HG02973 (cell line): ENCODE results near the gene ADAMTS9.

Source experiments
- ATAC-seq: cut with Tn5 transposase; IDR thresholded peaks from one replicate; pipeline ENCODE4 v1.9.1; 2021; ENCODE audit warnings: moderate library complexity; ENCODE audit not compliant: unreplicated experiment

The ADAMTS9 gene

DNA sequence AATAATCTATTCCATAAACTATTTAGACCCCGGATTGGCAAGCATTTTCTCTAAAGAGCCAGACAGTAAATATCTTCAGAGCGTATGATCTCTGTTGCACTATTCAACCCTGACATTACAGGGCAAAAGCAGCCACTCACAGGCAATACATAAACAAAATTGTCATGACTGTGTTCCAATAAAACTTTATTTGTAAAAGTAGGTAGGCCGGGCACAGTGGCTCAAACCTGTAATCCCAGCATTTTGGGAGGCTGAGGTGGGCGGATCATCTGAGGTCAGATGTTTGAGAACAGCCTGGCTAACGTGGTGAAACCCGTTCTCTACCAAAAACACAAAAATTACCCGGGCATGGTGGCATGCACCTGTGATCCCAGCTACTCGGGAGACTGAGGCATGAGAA lies 66.5 kb downstream of the ADAMTS9 start:
- no peak for ATAC-seq

DNA sequence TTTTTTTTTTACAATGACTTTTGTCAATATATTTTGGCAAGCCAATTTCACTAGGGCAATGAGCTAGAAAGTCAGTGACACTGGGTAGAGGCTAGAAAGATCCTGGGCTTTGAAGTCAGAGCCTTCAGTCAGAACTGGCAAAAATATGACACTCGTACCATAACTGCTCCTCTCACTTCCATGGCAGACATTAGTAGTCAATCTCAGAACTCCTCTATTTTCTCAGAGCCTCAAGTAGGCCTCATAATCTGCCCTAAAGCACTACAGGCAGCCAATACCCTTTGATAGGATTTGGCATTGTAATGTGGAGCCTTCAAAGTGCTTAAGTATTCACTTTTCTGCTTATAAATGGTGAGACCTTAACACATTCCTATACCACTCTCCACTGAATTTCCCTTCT lies 67.8 kb downstream of the ADAMTS9 start:
- ATAC-seq, result no peak

DNA sequence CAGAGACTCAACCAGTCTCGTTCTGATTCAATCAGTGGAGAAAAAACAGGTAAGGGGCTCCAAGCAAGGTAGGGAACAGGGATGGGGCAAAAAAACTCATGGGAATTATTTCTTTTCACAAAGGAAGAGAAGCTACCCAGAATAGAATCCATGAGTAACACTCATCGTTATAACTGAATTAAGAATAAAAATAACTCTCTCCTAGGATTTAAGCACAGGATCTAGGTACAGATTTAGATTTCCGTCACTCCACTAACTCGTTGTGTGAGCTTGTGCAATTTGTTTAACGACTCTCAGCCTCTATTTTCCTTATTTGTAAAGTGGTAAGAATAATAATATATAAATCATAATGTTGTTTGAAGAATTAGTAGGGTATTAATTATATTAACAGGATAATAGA lies 68.6 kb downstream of the ADAMTS9 start:
- no peak for ATAC-seq

DNA sequence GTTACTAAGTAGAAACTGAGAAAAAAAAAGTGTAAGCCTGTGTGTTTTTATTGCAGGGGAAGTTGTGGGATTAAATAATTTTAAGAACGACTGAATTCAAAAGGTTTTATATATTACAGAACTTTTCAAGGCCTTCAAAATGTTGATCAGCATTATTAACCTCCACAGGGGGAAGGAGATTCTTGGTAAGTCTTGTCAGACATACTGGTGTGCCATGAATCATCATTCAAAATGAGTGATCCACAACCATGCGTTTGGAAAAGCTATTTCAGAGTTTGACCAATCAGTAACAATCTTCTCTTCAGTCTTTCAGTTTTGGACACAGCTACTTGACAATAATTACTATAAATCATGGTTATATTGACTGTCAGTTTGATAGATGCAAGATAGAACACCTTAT lies 70.2 kb downstream of the ADAMTS9 start:
- ATAC-seq, result no peak

DNA sequence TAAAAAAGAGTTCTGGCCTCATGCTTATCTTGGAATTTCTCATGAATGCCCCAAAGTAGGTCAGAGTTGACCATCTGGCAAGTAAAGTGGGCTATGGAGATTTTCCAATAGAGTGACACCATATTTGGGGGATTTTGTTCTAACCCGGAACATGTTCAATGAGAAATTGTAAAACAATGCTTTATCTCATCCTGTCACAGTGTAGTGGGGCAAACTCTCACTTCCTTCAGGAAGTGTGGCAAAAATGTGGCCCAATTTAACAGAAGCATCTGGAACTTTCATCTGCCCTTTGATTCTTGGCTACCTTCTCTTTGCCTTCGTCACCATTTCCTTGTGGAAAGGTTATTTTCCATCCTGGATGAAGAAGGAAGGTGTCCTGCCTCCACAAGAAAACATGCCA lies 70.8 kb downstream of the ADAMTS9 start:
- no peak for ATAC-seq

DNA sequence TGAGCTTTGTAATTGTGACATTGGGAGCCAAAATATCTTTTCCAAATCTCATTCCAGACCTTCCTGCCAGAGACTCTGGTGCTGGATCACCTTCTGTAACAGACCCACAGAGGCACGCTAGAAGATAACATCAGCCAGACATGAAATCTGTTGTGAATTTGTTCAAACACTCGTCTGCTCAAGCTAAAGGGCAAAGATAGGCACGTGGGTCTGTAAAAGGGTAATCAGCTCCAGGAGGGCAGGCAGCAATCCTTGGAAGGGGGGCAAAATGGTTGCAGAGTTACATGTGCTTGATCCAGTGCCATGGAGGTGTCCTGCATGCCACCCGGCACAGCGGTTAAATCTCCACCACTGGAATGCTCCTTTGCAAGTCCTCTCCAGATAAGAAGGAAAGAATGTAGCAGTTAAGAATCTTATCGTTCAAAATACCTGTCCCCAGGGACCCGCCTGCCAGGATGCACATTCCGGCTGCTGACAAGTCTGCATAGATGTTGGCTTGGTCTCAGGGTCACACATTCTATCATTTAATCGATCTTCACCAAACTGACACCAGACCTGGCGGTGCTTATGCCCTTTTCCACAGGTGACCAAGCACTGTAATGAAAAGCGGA lies 74.8 kb downstream of the ADAMTS9 start:
- no peak for ATAC-seq

DNA sequence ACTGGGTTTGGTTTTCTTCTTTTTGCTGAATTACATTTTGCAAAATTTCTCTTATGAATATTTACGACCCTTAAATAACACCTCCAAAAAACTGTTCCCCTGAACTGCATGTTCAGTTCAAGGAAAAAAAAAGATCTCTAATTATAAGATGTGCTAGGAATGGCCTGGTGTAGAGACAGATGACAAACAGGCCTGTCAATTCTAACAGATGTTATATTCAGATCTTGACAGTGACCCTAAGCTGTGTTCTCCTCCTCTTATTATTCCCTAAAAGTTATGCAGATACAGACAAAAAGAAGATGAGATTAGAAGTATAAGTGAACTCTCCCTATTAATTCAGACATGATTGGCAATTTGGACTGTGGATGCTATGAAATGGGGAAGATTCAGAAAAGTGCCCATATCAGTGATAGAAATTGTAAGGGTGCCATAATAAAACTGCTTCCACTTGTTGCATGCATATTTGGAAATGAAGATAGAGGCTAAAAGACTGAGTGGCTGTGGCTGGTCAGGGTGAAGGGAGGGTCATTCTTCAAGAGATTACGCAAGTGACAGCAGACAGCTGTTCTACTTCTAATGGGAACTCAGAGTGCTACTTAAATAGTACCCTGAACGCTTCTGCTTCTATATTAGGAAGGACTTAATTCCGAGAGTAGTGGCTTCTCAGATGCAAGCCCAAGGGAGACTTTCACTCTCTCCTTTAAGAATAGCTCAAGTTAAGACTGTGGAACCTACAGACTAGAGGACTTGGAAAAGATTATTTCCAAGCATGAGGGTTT lies 75.5 kb downstream of the ADAMTS9 start:
- no peak for ATAC-seq

DNA sequence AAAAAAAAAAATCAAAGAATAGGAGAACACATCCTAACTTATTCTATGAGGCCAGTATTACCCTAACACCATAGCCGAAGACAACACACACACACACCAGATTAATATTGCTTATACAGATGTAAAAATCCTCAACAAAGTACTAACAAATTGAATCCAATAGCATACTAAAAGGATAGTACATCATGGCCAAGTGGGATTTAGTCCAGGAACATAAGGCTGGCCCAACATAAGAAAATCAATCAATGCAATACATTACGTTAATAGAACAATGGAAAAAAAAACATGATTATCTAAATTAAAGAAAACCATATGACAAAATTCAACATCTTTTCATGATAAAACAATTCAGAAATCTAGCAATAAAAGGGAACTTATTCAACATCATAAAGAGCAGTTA lies 79.1 kb downstream of the ADAMTS9 start:
- no peak for ATAC-seq

DNA sequence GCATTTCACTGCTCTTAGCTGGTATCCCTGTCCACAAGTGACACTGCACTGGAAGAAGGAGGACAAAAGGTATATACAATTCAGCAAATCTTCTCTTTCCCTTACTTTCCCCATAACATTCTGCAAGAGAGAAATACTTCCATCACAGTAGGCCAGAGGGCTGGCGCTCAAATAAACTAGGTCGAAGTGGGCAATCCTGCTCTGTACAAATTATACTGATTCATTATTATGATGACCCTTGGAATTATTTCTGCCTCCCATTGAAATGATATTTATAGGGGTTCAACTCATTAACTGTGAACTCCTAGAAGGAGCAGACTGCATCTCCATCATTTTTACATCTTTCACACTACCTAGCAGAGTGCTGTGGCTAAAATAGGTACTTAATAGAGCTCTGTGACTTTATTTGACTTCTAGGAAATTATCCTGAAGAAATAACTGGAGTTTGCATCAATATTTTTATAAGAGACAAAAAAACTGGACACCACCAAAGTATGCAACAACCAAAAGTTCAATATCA lies 80.7 kb downstream of the ADAMTS9 start:
- ATAC-seq, result no peak

DNA sequence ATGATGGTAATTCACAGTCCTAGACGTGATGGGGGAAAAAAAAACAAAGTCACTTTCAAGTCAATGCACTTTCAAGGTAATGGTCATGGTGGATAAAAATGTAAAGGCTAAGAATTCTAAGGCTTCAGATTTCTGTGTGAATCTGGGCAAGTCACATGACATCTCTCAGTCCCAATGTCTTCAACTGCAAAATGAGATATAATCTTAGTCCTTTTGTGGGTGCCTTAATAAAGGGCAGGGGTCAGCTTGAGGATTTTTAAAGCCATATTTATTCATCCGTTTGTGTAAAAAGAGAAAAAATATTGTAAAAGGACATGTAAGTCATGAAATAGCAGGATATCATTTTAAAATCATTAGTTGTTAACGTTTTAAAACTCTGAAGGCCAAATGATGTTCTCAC lies 83.5 kb downstream of the ADAMTS9 start:
- no peak for ATAC-seq

DNA sequence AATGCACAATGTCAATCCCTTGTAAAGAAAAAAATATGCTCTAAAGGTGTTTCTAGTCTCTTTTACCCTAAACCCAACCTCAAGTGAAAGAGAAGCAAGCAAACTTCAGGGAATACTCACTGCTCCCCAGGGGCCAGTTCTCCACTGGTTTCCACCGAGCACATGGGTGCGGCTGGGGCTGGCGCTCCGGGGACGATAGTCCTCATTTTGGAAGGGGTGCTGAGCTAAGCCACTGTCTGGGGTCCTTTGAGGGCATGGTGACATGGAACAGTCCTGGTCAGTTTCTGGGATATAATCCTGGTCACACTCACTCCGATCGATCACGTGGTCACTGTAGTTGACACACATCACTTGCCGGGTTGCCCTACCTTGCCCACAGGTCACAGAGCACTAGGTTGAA lies 86.0 kb downstream of the ADAMTS9 start:
- no peak for ATAC-seq

DNA sequence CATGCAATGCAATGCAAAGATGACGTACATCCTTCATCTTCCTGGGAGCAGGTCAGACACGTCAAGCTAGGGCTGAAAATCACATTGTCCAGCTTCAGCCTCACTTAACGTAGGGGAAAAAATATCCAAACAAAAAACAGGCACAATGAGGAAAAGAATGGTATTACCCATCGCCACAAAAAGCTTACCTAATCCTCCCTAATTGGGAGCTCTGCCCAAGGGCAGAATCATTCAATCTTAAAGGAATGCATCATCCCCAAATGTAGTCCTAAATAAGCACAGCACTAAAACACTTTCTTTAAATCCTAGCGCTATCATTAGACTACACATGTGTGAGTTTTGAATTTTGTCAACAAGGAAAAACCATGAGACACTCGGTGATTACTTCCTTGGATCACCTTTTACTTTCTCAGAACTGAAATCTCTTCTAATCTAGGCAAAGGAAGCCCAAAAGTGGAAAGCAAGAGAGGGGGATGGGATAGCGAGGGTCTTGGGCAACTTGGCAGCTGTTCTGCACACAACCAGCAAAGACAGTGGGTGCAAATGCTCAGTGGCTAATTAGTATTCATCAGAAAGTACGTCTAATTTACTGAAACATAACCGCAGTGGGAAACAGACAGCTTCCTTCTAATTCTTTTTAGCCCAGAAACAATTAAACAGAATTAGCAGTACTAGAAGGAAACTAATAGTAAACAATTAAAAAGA lies 87.4 kb downstream of the ADAMTS9 start:
- ATAC-seq, result no peak

DNA sequence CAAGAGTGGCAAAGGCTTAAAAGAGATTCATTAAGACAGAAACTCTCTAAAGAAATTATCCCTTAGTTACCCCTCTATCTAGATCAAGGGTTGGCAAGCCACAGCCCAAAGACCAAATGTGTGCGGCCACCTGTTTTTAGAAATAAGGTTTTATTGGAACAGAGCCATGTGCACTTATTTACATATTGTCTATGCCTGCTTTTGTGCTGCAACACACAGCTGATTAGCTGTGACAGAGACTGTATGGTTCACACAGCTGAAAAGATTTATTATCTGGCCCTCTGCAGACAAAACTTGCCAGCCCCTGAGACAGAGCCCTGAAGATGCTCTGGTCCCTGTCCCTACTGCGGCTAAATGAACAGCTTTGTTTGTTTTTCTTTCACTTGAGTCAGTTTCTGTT lies 88.1 kb downstream of the ADAMTS9 start:
- no peak for ATAC-seq

DNA sequence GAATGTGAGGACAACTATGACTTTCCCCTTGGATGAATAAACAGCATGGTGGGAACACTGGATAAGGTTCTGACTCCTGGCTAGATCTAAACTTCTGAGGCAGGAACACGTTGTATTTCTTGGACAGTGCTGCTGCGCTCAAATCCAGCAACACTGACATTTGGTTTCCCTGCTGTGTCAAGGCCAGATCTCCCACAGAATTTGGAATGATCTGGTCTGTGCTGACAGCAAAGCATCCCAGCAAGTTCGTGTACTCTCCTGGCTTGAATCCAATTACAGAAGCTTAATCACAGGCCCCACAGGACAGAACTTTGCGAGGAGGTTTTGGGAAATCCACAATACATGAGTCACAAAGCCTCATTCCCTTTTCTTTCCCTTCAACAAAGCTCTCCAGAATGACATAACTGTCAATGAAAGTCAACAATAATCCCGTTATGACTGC lies 92.5 kb downstream of the ADAMTS9 start:
- ATAC-seq, result no peak

DNA sequence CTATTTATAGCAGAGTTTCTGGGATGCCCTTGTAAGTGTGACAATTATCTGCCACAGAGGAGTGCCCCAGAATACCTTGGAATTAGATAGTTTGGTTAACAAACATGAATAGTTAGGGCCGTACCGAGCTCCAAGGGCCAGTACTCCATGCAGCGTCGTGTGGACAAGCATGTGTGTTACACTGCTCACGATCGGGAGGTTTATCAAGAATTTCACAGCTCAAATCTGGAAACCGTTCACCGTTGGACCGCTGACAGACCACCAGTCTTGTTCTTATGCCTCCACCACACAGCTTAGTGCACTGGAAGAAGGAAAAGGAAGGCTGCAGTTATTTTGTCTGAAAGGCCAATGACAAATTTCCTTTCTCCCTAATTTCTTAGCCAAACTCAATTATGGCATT lies 93.7 kb downstream of the ADAMTS9 start:
- no peak for ATAC-seq

DNA sequence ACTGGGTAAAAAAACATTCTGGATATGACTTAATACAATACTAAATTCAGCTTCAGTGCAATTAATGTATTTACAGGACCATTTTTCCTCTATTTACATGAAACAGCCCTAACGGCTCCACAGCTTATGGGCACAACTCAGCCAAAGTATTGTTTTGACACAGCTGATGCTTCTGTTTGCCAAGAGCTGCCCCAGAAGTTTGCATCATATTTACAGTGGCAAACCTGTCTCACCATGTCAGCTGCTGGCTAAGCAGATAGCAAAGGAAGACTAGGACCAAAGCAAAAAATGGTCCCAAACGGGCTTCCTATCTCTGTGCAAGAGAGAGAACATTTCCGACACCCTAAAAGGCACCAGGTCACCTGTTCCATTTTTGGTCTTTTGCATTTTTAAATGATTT lies 94.5 kb downstream of the ADAMTS9 start:
- ATAC-seq, result no peak

DNA sequence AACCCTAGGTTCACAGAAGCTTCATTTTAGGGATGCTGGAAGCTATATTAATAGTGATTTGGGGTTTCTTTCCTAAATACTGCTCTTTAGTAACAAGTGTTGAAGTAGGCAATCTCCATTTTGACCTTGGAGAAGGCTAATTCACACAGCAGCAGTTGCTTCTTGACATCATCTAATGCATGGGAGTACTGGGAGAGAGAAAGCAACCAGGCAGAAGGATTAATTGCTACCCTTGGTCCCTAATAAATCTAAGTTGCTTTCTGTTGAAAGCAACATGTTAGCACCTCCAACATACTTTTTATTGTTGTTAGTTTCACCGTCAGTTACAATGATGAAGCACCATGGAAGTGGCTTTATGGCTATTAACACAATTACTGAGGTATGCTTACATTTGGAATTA lies 96.2 kb downstream of the ADAMTS9 start:
- ATAC-seq, result no peak

DNA sequence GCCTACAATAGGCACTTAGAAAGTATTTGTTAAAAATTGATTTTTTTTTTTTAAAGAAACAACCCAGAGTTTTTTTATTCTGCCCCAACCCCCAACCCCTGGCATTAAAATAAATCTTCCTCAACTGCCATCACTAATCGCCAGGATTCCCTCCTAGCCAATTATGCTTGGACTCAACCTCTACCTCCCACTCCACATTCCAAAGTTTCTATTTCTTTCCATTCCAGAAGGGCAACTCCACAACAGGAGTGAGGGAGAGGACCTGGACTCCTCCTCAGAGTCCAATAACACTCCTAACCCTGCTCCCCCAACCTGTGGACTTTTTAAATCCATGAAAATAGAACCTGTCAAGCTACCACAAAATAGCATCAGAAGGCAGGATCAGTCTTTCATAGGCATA lies 99.4 kb downstream of the ADAMTS9 start:
- ATAC-seq, result no peak

DNA sequence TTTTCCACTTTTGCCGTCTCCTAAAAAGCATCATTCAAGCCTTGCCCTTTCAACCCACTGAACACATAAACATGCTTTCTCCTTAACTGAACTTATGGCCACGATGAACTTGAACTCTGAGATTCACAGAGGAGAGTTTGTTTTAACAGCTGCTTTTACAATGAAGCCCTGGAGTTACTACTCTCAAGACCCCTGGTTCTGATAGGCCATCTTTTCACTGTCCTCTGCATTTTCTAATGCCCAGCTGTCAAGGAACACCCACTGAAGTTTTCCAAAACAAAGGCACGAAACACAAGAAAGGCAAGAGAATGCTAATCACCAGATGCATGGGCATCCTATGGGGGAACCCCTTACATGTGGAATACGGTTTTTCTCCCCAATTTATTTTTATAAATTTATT lies 100.8 kb downstream of the ADAMTS9 start:
- ATAC-seq, result no peak

DNA sequence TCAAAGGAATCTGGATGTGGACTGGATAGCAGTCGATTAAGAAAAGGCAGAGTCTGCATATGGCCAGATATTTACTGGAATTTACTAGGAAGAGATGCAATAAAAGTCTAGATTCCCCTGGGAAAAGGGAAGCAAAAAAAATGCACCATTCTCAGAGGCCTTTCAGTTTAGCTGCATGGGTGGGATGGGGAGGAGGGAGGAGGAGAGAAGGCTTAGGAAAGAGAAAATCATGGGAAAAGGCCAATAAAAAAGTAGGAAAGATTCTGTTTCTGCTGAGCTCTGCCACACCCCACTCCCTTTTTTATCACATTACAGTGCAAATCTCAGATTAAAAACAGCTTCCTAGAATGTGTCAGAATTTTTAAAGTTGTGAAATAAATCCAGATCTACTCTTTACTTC lies 103.6 kb downstream of the ADAMTS9 start:
- ATAC-seq, result no peak

DNA sequence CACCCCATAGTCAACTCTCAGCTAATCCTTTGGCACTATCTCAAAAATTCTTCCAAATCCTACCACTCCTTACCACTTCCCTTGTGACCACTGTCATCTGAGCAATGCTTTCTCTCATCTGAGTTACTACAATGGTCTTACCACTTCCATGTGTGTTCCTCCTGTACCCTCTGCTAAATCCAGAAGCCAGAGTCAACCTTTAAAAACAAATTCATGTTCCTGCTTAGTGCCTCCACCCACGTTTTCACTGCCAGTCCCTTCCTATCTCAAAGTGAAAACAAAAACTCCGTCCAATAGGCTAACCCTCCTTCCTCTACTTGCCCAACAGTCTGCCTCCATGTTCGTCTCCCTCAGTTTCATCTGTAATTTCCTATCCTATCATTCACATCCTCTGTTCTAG lies 109.0 kb downstream of the ADAMTS9 start:
- no peak for ATAC-seq
